SK-N-SH (cell line): ENCODE data around the gene DNAL4. TPM values are rescaled to one million over a fixed set of nuclear protein-coding genes. Genes with fewer than 3 reads are reported as not detected.

Source experiments
- CTCF ChIA-PET: fragments of 300-600, 350-600 bp; formaldehyde crosslinking; extraction: SDS; loops from one replicate; lab custom pipeline; 2021; lab: Yijun Ruan, JAX
- POLR2A ChIA-PET: fragments of 350-600 bp; sonication (Branson Sonifier 250); formaldehyde crosslinking; extraction: SDS; loops from one replicate; lab custom pipeline; 2020; ENCODE audit warnings: antibody characterized with exemption, inconsistent platforms; lab: Yijun Ruan, JAX
- DNase-seq: peaks from one replicate; pipeline ENCODE4 v3.0.0; 2012
- H2AFZ ChIP-seq: fragments of 200-600 bp; sonication (generic); 2 replicates; pipeline ENCODE4 v1.8.1; 2016; ENCODE audit warnings: antibody characterized with exemption, mild to moderate bottlenecking, low read depth
- H3F3A ChIP-seq: fragments of 200-600 bp; sonication (generic); replicated peaks from 2 replicates; pipeline ENCODE3; 2016; ENCODE audit warnings: antibody characterized with exemption, mild to moderate bottlenecking; ENCODE audit not compliant: insufficient read depth
- H3K27ac ChIP-seq, 2 experiments: fragments of 200-500 bp in 1 of 2; fragments of 200-600 bp in 1 of 2; sonication (Bioruptor generic) in 1 of 2; sonication (generic), shearing (Covaris generic) in 1 of 2; 2 replicates each; pipeline versions ENCODE4 v1.5.1 to v1.6.1; 2014 to 2016; ENCODE audit warnings: low read depth in 2 of 2, inconsistent platforms in 1 of 2, low read length in 1 of 2, mild to moderate bottlenecking in 1 of 2, mixed read lengths in 1 of 2
- H3K27me3 ChIP-seq: fragments of 200-600 bp; sonication (generic), shearing (Covaris generic); 2 replicates; pipeline ENCODE4 v1.6.1; 2016; ENCODE audit warnings: mixed run types; ENCODE audit not compliant: insufficient read depth
- H3K36me3 ChIP-seq, 2 experiments: fragments of 200-500 bp in 1 of 2; fragments of 200-600 bp in 1 of 2; sonication (Bioruptor generic) in 1 of 2; sonication (generic) in 1 of 2; replicated peaks in 1 of 2; 2 replicates each; pipeline versions ENCODE3 to v1.5.1; 2014 to 2016; ENCODE audit warnings: low read length in 1 of 2, mild to moderate bottlenecking in 1 of 2; ENCODE audit not compliant: insufficient read depth in 2 of 2, control insufficient read depth in 1 of 2
- H3K4me1 ChIP-seq, 2 experiments: fragments of 200-500 bp in 1 of 2; fragments of 200-600 bp in 1 of 2; sonication (Bioruptor generic) in 1 of 2; sonication (generic), shearing (Covaris generic) in 1 of 2; 2 replicates each; pipeline versions ENCODE4 v1.5.1 to v1.6.1; 2014 to 2016; ENCODE audit warnings: low read depth in 1 of 2, low read length in 1 of 2, mixed run types in 1 of 2; ENCODE audit not compliant: insufficient read depth in 2 of 2, control insufficient read depth in 1 of 2
- H3K4me2 ChIP-seq: fragments of 200-600 bp; sonication (generic), shearing (Covaris generic); 2 replicates; pipeline ENCODE4 v1.6.1; 2017; ENCODE audit warnings: mixed run types
- H3K4me3 ChIP-seq, 2 experiments: fragments of 200-500 bp in 1 of 2; fragments of 200-600 bp in 1 of 2; sonication (Bioruptor generic) in 1 of 2; sonication (generic), shearing (Covaris generic) in 1 of 2; 2 replicates each; pipeline versions ENCODE4 v1.5.1 to v1.8.1; 2014 to 2016; ENCODE audit warnings: low read depth in 2 of 2, inconsistent platforms in 1 of 2, low read length in 1 of 2, mild to moderate bottlenecking in 1 of 2, mixed read lengths in 1 of 2, moderate library complexity in 1 of 2
- H3K79me2 ChIP-seq: fragments of 200-600 bp; sonication (generic); 2 replicates; pipeline ENCODE4 v1.8.1; 2017; ENCODE audit warnings: mild to moderate bottlenecking; ENCODE audit not compliant: insufficient read depth
- H3K9ac ChIP-seq: fragments of 200-600 bp; sonication (generic); 2 replicates; pipeline ENCODE4 v1.6.1; 2017; ENCODE audit warnings: mixed run types
- H3K9me2 ChIP-seq: fragments of 200-600 bp; sonication (generic); 2 replicates; pipeline ENCODE4 v1.6.1; 2017; ENCODE audit warnings: mixed run types
- H3K9me3 ChIP-seq: fragments of 200-600 bp; sonication (generic); 2 replicates; pipeline ENCODE4 v1.6.1; 2017; ENCODE audit warnings: mixed run types, mild to moderate bottlenecking, moderate library complexity
- H4K20me1 ChIP-seq: fragments of 200-600 bp; sonication (generic); 2 replicates; pipeline ENCODE4 v1.6.1; 2017; ENCODE audit warnings: mild to moderate bottlenecking, mixed run types; ENCODE audit not compliant: insufficient read depth
- CHD2 ChIP-seq: fragments of 150-350 bp; IDR thresholded peaks from 2 replicates; pipeline ENCODE4 v1.6.1; 2018; ENCODE audit warnings: low read length; ENCODE audit not compliant: partially characterized antibody
- EZH2phosphoT487 ChIP-seq: fragments of 200-600 bp; sonication (generic); IDR thresholded peaks from 2 replicates; pipeline ENCODE4 v1.6.1; 2017; ENCODE audit warnings: low read depth, mixed run types, mild to moderate bottlenecking, antibody characterized with exemption, moderate library complexity, borderline replicate concordance
- FOSL2 ChIP-seq: IDR thresholded peaks from 2 replicates; pipeline ENCODE4 v1.4.0; 2012; ENCODE audit warnings: low read depth, mild to moderate bottlenecking, moderate library complexity, borderline replicate concordance
- FOXJ3 ChIP-seq: sonication (generic); formaldehyde crosslinking; IDR thresholded peaks from 2 replicates; pipeline ENCODE4 v1.5.1; 2020; ENCODE audit warnings: mild to moderate bottlenecking, missing genetic modification reagents
- GABPA ChIP-seq: IDR thresholded peaks from 2 replicates; pipeline ENCODE4 v1.4.0; 2012; ENCODE audit warnings: low read depth, mild to moderate bottlenecking
- IRF3 ChIP-seq: fragments of 150-350 bp; IDR thresholded peaks from 2 replicates; pipeline ENCODE4 v1.6.1; 2016; ENCODE audit warnings: mild to moderate bottlenecking, low read depth, low read length
- JUND ChIP-seq: IDR thresholded peaks from 2 replicates; pipeline ENCODE4 v1.4.0; 2012
- MEF2A ChIP-seq: IDR thresholded peaks from 2 replicates; pipeline ENCODE4 v1.4.0; 2012; ENCODE audit warnings: low read depth, borderline replicate concordance
- NFIC ChIP-seq: IDR thresholded peaks from 2 replicates; pipeline ENCODE4 v1.4.0; 2012; ENCODE audit warnings: borderline replicate concordance
- PBX3 ChIP-seq: IDR thresholded peaks from 2 replicates; pipeline ENCODE4; 2012
- RCOR1 ChIP-seq: fragments of 150-350 bp; IDR thresholded peaks from 2 replicates; pipeline ENCODE4 v1.6.1; 2017; ENCODE audit warnings: antibody characterized with exemption, low read length
- RFX5 ChIP-seq: IDR thresholded peaks from 2 replicates; pipeline ENCODE4 v1.6.1; 2012; ENCODE audit warnings: mild to moderate bottlenecking, improper control_type of control experiment, low read length
- RXRA ChIP-seq: IDR thresholded peaks from 2 replicates; pipeline ENCODE4 v1.4.0; 2012; ENCODE audit warnings: low read depth, mild to moderate bottlenecking, borderline replicate concordance
- SMC3 ChIP-seq: IDR thresholded peaks from 2 replicates; pipeline ENCODE4 v1.6.1; 2012; ENCODE audit warnings: low read depth, low read length, improper control_type of control experiment
- TAF1 ChIP-seq: IDR thresholded peaks from 2 replicates; pipeline ENCODE4 v1.6.1; 2012; ENCODE audit warnings: low read depth, mild to moderate bottlenecking, low read length, moderate library complexity, borderline replicate concordance
- TEAD4 ChIP-seq: IDR thresholded peaks from 2 replicates; pipeline ENCODE4 v1.4.0; 2012; ENCODE audit warnings: mild to moderate bottlenecking, borderline replicate concordance; ENCODE audit not compliant: insufficient read depth
- YY1 ChIP-seq: IDR thresholded peaks from 2 replicates; pipeline ENCODE4 v1.4.0; 2012; ENCODE audit warnings: low read depth, mild to moderate bottlenecking
- ZBTB33 ChIP-seq: IDR thresholded peaks from 2 replicates; pipeline ENCODE4 v1.4.0; 2012; ENCODE audit warnings: low read depth, borderline replicate concordance
- WGBS: methylation state at CpG from one replicate; pipeline ENCODE4 v1.1.6; 2017; ENCODE audit warnings: low lambda C conversion rate; 5-methylcytosine and 5-hydroxymethylcytosine counted together
- polyA plus RNA-seq, 3 experiments: library from polyadenylated mRNA; depleted of rRNA; stranded (reverse); fragments of >200 nt; gene quantifications; 2 replicates each; pipeline ENCODE4 v1.2.3, GENCODE V29; 2012

DNAL4 gene
- polyA plus RNA-seq, 1 of the 3 experiments (the other 2 are of a cell fraction) = 15.1 TPM

DNA sequence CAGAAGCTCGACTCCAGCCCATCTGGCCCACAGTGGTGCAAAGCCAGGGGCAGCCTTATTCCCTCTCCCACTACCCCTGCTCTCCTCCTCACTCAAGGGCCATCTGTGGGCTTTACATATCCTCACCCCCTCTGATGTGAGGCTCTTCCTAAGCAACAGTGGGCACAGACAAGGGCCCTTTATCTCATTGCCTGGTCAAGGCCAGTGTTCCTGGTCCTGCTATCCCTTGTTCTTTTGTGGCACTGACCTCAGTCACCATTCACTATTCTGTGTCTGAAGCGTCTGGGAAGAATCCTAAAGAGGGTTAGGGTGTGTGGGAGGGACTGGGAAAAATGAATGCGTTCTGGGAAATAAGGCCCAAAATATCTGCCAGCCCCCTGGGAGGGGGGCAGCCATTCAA lies 7.3 kb downstream of the DNAL4 start:
- POLR2A ChIA-PET = no interaction called here
- H3K4me2 ChIP-seq = no peak overlapping the region
- CTCF ChIA-PET = interaction anchor here (2.8 to 7.7 kb wide), 2 partner anchors 17 to 20 kb away, joined by 10 to 47 read pairs; no protein-coding TSS in a partner anchor
- DNase-seq = no peak
- H3K79me2 ChIP-seq = no peaks in the 10 kb centered on the region
- H3K36me3 ChIP-seq = no peaks in the 10 kb centered on the region
- H4K20me1 ChIP-seq = no peaks in the 10 kb centered on the region
- no peak overlapping the region for H3K4me3 ChIP-seq
- H3K27me3 ChIP-seq = no peaks in the 10 kb centered on the region
- no peak overlapping the region for H2AFZ ChIP-seq
- H3K27ac ChIP-seq = peak overlapping the region in 1 of 2 experiments; percentile 16; a peak in 1 of 4 replicates
- H3K9me2 ChIP-seq = no peaks in the 10 kb centered on the region
- H3K9me3 ChIP-seq = no peaks in the 10 kb centered on the region
- peaks cover 3% of the 10 kb centered on the region for H3F3A ChIP-seq
- 90% methylated on average over 3 of the region's 3 CpGs for WGBS
- no peak overlapping the region for H3K9ac ChIP-seq
- TF ChIP-seq CHD2 (no peak), RCOR1 (no peak), YY1 (no peak), GABPA (no peak), JUND (no peak), FOSL2 (no peak), EZH2phosphoT487 (no peak), IRF3 (no peak), SMC3 (no peak), ZBTB33 (no peak)
- peaks cover 20 to 43% of the 10 kb centered on the region in 2 experiments; a peak in 3 of 4 replicates for H3K4me1 ChIP-seq

DNA sequence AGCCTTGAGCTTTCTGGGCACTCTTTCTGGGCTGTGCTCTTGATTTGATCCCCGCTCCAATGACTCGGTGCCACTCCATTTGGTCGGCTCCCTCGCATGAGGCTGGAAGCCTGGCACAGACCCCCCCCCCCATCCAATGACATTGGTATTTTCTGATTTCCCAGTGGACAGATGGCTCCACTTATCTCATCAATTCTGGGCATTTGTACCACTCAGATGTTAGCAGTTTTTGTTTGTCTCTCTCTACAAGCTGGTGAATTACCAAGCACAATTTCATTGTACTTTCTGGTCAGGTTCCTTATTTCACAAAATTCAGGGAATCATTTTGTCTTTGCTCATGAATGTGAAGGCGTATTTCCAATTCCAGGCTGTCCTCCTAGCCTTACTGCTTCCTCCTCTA lies 9.1 kb downstream of the DNAL4 start:
- no peak overlapping the region for H3K4me3 ChIP-seq
- no peaks in the 10 kb centered on the region for H3K9me2 ChIP-seq
- H3F3A ChIP-seq = peaks cover 3% of the 10 kb centered on the region
- H3K79me2 ChIP-seq = no peaks in the 10 kb centered on the region
- H3K4me1 ChIP-seq = peaks cover 20 to 43% of the 10 kb centered on the region in 2 experiments; a peak in 3 of 4 replicates
- 92% methylated on average over 5 of the region's 5 CpGs for WGBS
- no peak overlapping the region for H2AFZ ChIP-seq
- TF ChIP-seq RFX5 = no peak
- no peak for TF ChIP-seq YY1
- TF ChIP-seq SMC3 = no peak
- no peak for TF ChIP-seq EZH2phosphoT487
- TF ChIP-seq TEAD4 = no peak
- TF ChIP-seq CHD2 = no peak
- no peak for TF ChIP-seq RXRA
- no peak for TF ChIP-seq TAF1
- TF ChIP-seq FOXJ3 (CRISPR knock-in tag) = no peak
- TF ChIP-seq PBX3 = no peak
- TF ChIP-seq MEF2A = no peak
- no peak for TF ChIP-seq NFIC
- H3K27me3 ChIP-seq = no peaks in the 10 kb centered on the region
- ChIA-PET CTCF (interaction anchor here (0.7 to 7.7 kb wide), 3 partner anchors 16 to 85 kb away, joined by 3 to 47 read pairs (median 10); no protein-coding TSS in a partner anchor), POLR2A (no interaction called here)
- DNase-seq = no peak
- H3K9ac ChIP-seq = no peak overlapping the region
- H3K9me3 ChIP-seq = no peaks in the 10 kb centered on the region
- H4K20me1 ChIP-seq = no peaks in the 10 kb centered on the region
- H3K27ac ChIP-seq = no peak overlapping the region
- no peaks in the 10 kb centered on the region for H3K36me3 ChIP-seq
- no peak overlapping the region for H3K4me2 ChIP-seq
